Thyroid gland (tissue), 4 donors: Measurements from ENCODE around the gene ATP6V0D1.

Experiments used
- POLR2A ChIP-seq, 2 donors: fragments of 450-650 bp; IDR thresholded peaks; one replicate each; pipeline ENCODE4 v1.6.1; 2017; ENCODE audit warnings: antibody characterized with exemption in 2 of 2, mild to moderate bottlenecking in 2 of 2, moderate library complexity in 1 of 2
- TF ChIP-seq, protein P1 (sequence below), 6 experiments: fragments of 200-600 bp in 3 of 6; fragments of 450-650 bp in 3 of 6; sonication (generic) in 3 of 6; IDR thresholded peaks; one replicate each; pipeline ENCODE4 v1.5.1; 2016 to 2019; ENCODE audit warnings: antibody characterized with exemption in 6 of 6, mild to moderate bottlenecking in 2 of 6, inconsistent platforms in 1 of 6, moderate library complexity in 1 of 6

DNA sequence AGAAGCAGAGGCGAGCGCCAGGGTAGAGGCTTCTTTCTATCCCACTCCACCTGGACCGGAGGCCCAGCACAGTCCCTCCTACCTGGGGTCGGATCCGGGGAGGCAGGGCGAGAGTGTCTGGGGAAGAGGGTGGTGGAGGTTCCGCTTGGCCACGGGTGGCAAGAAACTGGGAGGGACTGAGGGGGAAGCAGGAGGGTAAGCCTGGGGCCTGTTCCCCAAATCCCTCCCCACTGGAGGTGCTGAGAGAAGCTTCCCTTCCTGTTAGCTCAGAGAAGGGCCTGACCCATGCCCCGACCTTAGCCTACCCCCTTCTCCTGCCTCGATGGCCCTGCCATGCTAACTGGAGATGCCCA lies 85.9 kb downstream of the ATP6V0D1 start:
- TF ChIP-seq, protein P1, sequence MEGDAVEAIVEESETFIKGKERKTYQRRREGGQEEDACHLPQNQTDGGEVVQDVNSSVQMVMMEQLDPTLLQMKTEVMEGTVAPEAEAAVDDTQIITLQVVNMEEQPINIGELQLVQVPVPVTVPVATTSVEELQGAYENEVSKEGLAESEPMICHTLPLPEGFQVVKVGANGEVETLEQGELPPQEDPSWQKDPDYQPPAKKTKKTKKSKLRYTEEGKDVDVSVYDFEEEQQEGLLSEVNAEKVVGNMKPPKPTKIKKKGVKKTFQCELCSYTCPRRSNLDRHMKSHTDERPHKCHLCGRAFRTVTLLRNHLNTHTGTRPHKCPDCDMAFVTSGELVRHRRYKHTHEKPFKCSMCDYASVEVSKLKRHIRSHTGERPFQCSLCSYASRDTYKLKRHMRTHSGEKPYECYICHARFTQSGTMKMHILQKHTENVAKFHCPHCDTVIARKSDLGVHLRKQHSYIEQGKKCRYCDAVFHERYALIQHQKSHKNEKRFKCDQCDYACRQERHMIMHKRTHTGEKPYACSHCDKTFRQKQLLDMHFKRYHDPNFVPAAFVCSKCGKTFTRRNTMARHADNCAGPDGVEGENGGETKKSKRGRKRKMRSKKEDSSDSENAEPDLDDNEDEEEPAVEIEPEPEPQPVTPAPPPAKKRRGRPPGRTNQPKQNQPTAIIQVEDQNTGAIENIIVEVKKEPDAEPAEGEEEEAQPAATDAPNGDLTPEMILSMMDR (IDR thresholded peaks at IDR 0.05) = no peak
- no peak for TF ChIP-seq POLR2A (IDR thresholded peaks at IDR 0.05)
